ENCODE measurements around the gene TRIL. TPM values are rescaled to one million over a fixed set of nuclear protein-coding genes. Genes with fewer than 3 reads are reported as not detected.

Gene TRIL
- polyA plus RNA-seq, 6 donors from 2014 or later: not detected

DNA sequence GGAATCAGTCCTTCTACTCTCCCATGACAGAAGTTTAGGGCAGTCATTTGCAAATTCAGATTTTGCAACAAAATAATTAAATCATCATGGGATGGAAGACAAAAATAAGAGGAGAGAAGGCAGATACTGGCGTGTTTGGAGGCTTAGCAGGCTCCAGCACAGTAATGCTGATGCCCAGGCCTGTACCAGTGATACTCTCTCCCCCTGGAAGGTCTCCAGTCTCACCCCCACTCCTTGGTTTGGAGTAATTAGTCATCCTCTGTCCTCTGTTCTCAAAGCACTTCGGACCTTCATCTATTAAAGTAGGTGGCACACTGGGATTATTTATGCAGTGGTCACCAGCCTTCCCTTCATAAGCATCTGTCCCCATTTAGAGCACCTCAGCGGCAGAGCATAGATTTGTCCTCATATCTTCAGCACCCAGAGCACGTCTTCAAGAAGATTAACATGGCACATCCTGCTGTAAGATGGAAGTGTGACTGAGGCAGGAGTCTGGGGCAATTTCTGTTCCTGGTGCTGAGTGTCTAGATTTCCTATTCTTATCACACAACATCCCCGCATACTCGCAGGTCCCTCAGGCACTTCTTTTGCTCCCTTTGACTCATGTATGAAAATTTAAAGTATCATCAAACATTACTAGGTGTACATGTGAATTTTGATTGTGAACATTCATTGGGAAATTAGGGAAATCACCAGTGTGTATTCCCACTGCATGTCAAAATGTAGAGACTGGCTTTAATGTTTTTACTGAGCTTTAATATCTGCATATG lies 31.3 kb upstream of the TRIL start:
- H3K27me3 Mint-ChIP-seq: peaks cover 17 to 27% (median 19%) of the 10 kb centered on the region in 3 donors
- H3K36me3 Mint-ChIP-seq: no peaks in the 10 kb centered on the region
- DNase-seq (no peak), ATAC-seq (ENCODE audit: low read depth in 2 of 2) (no peak)
- H3K27ac Mint-ChIP-seq: no peak overlapping the region
- no peak overlapping the region for H3K4me3 Mint-ChIP-seq
- no peaks in the 10 kb centered on the region for H3K4me1 Mint-ChIP-seq
- H3K9me3 Mint-ChIP-seq: peaks cover 0 to 2% (median 0%) of the 10 kb centered on the region in 7 donors

GRCh38 chr7:28988810-28989209 lies 30.7 kb upstream of the TRIL start:
- no peak for DNase-seq
- Mint-ChIP-seq H3K36me3 (no peaks in the 10 kb centered on the region), H3K4me1 (no peaks in the 10 kb centered on the region), H3K9me3 (peaks cover 0 to 2% (median 0%) of the 10 kb centered on the region in 7 donors), H3K27me3 (peaks cover 17 to 27% (median 24%) of the 10 kb centered on the region in 3 donors), H3K27ac (no peak overlapping the region), H3K4me3 (no peak overlapping the region)
- ATAC-seq (ENCODE audit: low read depth in 2 of 2): no peak

GRCh38 chr7:28988091-28988490 lies 30.0 kb upstream of the TRIL start:
- no peak overlapping the region for H3K27ac Mint-ChIP-seq
- no peak for DNase-seq
- no peaks in the 10 kb centered on the region for H3K4me1 Mint-ChIP-seq
- H3K9me3 Mint-ChIP-seq: peaks cover 0 to 2% (median 0%) of the 10 kb centered on the region in 7 donors
- no peaks in the 10 kb centered on the region for H3K36me3 Mint-ChIP-seq
- no peak for ATAC-seq (ENCODE audit: low read depth in 2 of 2)
- peaks cover 17 to 27% (median 26%) of the 10 kb centered on the region in 3 donors for H3K27me3 Mint-ChIP-seq
- no peak overlapping the region for H3K4me3 Mint-ChIP-seq

DNA sequence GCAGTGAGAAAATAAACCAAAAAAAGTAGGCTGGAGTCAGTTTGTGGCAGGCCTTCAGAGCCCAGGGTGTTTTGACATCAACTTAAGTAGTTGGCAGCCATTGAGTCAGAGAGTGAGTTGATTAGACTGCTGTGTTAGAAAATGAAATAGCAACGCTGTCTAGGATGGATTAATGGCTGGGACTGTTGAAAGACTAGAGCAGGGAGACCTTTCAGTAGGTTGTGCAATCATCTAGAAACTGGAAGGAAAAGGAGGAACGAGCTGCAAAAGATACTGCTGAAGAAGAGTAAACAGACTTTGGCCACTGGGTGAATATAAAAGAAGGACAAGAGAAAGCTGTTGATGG lies 28.6 kb upstream of the TRIL start:
- H3K27me3 Mint-ChIP-seq: peaks cover 17 to 27% (median 26%) of the 10 kb centered on the region in 3 donors
- H3K4me1 Mint-ChIP-seq: no peaks in the 10 kb centered on the region
- H3K9me3 Mint-ChIP-seq: peaks cover 0 to 2% (median 0%) of the 10 kb centered on the region in 7 donors
- no peak overlapping the region for H3K4me3 Mint-ChIP-seq
- H3K27ac Mint-ChIP-seq: peak overlapping the region in 1 of 6 donors; percentile 2
- ATAC-seq (ENCODE audit: low read depth in 2 of 2) (no peak), DNase-seq (no peak)
- H3K36me3 Mint-ChIP-seq: no peaks in the 10 kb centered on the region

GRCh38 chr7:28986028-28986764 lies 28.1 kb upstream of the TRIL start:
- no peak overlapping the region for H3K4me3 Mint-ChIP-seq
- peaks cover 0 to 2% (median 0%) of the 10 kb centered on the region in 7 donors for H3K9me3 Mint-ChIP-seq
- no peaks in the 10 kb centered on the region for H3K4me1 Mint-ChIP-seq
- no peak for DNase-seq
- H3K27me3 Mint-ChIP-seq: peaks cover 19 to 29% (median 26%) of the 10 kb centered on the region in 3 donors
- ATAC-seq (ENCODE audit: low read depth in 2 of 2): no peak
- H3K36me3 Mint-ChIP-seq: no peaks in the 10 kb centered on the region
- peak overlapping the region in 1 of 6 donors; percentile 1 for H3K27ac Mint-ChIP-seq

DNA sequence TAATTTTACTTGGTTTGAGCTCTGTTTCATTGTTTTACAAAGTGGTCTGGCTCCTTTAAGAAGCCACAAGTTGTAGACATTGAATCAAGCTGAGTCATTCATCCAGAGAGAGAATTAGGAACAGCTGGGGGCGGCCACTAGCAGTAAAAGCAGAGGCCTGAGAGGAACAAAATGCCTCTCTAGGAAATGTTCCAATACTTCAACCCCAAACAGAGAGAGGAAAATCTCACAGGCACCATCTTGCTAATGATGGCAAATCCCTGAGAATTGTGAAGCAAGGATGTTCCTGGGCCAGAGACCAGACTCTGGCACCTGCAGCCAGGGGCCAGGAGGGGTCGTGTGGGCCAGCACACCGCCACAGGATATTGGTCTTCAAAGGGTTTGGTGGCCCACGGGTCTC lies 26.5 kb upstream of the TRIL start:
- Mint-ChIP-seq H3K4me1 (no peaks in the 10 kb centered on the region), H3K36me3 (no peaks in the 10 kb centered on the region), H3K27me3 (peaks cover 26 to 39% (median 34%) of the 10 kb centered on the region in 3 donors), H3K9me3 (peaks cover 0 to 2% (median 0%) of the 10 kb centered on the region in 7 donors), H3K4me3 (no peak overlapping the region), H3K27ac (no peak overlapping the region)
- DNase-seq: no peak
- ATAC-seq (ENCODE audit: low read depth in 2 of 2): no peak

GRCh38 chr7:28984217-28984616 lies 26.1 kb upstream of the TRIL start:
- Mint-ChIP-seq H3K27me3 (peaks cover 27 to 38% (median 35%) of the 10 kb centered on the region in 3 donors), H3K27ac (no peak overlapping the region), H3K4me3 (no peak overlapping the region), H3K36me3 (no peaks in the 10 kb centered on the region), H3K9me3 (peaks cover 0 to 2% (median 0%) of the 10 kb centered on the region in 7 donors), H3K4me1 (no peaks in the 10 kb centered on the region)
- ATAC-seq (ENCODE audit: low read depth in 2 of 2) (no peak), DNase-seq (no peak)

DNA sequence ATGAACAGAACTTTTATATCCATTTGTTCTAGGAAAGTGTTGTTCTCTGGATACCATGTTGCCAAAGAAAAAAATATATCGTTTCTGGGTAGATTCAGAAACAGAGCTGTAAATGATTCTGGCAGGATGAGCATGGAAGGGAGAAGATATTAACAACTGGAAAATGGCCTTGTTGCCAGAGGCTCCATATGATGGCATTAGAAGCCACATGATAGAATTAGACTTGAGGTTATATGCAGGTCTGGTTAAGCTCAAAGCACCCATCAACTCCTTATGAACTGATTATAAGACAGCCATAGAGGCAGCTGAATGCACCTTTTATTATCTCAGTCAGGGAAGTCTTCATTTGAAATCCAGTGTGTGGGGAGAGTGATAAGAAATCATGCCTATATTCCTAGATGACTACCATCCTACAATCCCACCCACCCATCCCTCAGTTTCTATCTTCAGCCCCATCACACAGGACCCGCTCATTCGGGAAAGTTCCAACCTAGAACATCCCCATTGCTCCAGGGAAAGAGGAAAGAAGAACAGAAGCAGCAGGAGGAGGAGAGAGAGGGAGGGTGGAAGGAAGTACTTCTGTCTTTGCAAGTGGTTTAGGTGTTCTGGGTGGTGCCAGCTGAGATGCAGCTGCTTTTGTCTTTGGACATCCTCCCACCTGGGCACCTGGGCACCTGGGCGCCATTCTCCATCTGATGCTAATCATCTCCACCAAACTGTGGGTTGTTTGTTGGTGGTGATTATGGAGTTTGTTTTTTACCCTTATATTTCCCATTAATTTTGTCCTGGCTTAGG lies 25.5 kb upstream of the TRIL start:
- ATAC-seq (ENCODE audit: low read depth in 2 of 2): no peak

DNA sequence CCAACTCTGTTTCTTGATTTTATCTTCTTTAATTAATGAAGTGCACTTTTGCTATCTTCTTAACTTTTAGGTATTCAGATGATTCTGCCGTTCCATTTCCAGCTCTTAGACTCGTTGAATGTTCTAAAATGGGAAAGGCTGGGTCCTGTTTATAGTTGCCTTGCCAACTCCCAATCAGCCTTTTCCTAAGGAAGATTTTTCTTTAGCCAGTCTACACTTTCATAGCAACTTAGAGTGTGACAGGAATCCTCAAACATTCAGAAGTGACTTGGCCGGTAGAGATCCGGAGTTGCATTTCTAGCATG lies 23.0 kb upstream of the TRIL start:
- H3K27me3 Mint-ChIP-seq: peaks cover 11 to 31% (median 13%) of the 10 kb centered on the region in 3 donors
- H3K4me1 Mint-ChIP-seq: no peaks in the 10 kb centered on the region
- H3K9me3 Mint-ChIP-seq: no peaks in the 10 kb centered on the region
- H3K27ac Mint-ChIP-seq: no peak overlapping the region
- no peak for ATAC-seq (ENCODE audit: low read depth in 2 of 2)
- no peak overlapping the region for H3K4me3 Mint-ChIP-seq
- H3K36me3 Mint-ChIP-seq: no peaks in the 10 kb centered on the region
- DNase-seq: no peak

More for the DNA sequence above, 25.5 kb upstream of the TRIL start:
- Mint-ChIP-seq H3K4me1 (no peaks in the 10 kb centered on the region), H3K4me3 (no peak overlapping the region), H3K9me3 (peaks cover 0 to 2% (median 0%) of the 10 kb centered on the region in 7 donors), H3K36me3 (no peaks in the 10 kb centered on the region), H3K27ac (no peak overlapping the region), H3K27me3 (peaks cover 22 to 39% (median 29%) of the 10 kb centered on the region in 3 donors)
- no peak for DNase-seq

DNA sequence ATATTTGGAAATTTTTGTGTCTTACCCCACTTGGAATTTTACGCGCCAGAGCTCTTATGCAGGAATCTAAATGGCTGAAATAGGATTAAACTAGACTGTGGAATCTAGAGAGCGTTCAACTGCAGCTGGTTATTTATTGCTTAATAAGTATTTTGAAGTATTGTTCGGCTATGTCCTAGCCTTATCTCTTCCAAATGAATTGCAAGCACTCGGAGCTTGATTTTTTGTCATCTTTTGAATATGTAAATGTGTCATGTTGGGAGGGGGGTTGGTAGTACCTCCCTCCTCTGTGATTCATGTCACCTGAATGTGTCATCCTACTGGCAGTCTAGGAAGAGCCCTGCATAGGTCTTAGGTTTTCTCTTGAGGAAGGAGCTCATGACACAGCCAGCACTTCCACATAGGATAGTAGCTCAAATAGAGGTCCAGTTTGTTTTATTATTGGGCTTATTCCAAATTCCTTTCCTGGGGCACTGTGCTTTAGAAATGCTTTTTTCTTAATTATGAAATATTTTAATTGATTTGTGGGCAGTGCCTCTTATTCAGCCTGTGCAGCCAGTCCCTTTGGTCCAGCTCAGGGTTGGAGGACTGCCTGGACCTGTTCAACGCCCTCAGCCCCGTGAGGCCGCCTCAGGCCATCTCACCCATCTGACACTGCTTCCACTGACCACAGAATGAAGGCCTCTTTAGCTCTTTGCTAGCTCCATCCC lies 22.5 kb upstream of the TRIL start:
- H3K27me3 Mint-ChIP-seq: peaks cover 11 to 26% (median 12%) of the 10 kb centered on the region in 3 donors
- H3K4me3 Mint-ChIP-seq: no peak overlapping the region
- no peaks in the 10 kb centered on the region for H3K4me1 Mint-ChIP-seq
- no peaks in the 10 kb centered on the region for H3K36me3 Mint-ChIP-seq
- ATAC-seq (ENCODE audit: low read depth in 2 of 2) (no peak), DNase-seq (no peak)
- no peak overlapping the region for H3K27ac Mint-ChIP-seq
- no peaks in the 10 kb centered on the region for H3K9me3 Mint-ChIP-seq

- Mint-ChIP-seq H3K9me3 (peaks cover 0 to 3% (median 0%) of the 10 kb centered on the region in 7 donors), H3K4me1 (no peaks in the 10 kb centered on the region), H3K27ac (no peak overlapping the region), H3K36me3 (no peaks in the 10 kb centered on the region), H3K27me3 (peaks cover 12 to 22% (median 15%) of the 10 kb centered on the region in 3 donors), H3K4me3 (no peak overlapping the region)
- no peak for ATAC-seq (ENCODE audit: low read depth in 2 of 2)
- DNase-seq: no peak
These were observed 21.6 kb upstream of the TRIL start for GRCh38 chr7:28979776-28980175.

- Mint-ChIP-seq H3K4me1 (no peaks in the 10 kb centered on the region), H3K27ac (no peak overlapping the region), H3K9me3 (peaks cover 3 to 14% (median 12%) of the 10 kb centered on the region in 7 donors), H3K27me3 (peaks cover 12 to 22% (median 19%) of the 10 kb centered on the region in 3 donors), H3K36me3 (peaks cover 0 to 11% of the 10 kb centered on the region in 2 donors), H3K4me3 (no peak overlapping the region)
- DNase-seq (no peak), ATAC-seq (ENCODE audit: low read depth in 2 of 2) (no peak)
These were observed 19.8 kb upstream of the TRIL start for GRCh38 chr7:28977881-28978280.

- no peak for DNase-seq
- Mint-ChIP-seq H3K36me3 (peaks cover 0 to 17% of the 10 kb centered on the region in 2 donors), H3K4me1 (no peaks in the 10 kb centered on the region), H3K9me3 (peaks cover 8 to 26% (median 21%) of the 10 kb centered on the region in 7 donors), H3K27ac (no peak overlapping the region), H3K27me3 (peaks cover 8 to 23% (median 18%) of the 10 kb centered on the region in 3 donors), H3K4me3 (no peak overlapping the region)
- no peak for ATAC-seq (ENCODE audit: low read depth in 2 of 2)
These were observed 17.9 kb upstream of the TRIL start for GRCh38 chr7:28976022-28976421.
